ENCODE results near the gene ZNF554.

The ZNF554 gene

GRCh38 chr19:2877398-2878331, 58.0 kb downstream of the ZNF554 start:
- no peak for DNase-seq

DNA sequence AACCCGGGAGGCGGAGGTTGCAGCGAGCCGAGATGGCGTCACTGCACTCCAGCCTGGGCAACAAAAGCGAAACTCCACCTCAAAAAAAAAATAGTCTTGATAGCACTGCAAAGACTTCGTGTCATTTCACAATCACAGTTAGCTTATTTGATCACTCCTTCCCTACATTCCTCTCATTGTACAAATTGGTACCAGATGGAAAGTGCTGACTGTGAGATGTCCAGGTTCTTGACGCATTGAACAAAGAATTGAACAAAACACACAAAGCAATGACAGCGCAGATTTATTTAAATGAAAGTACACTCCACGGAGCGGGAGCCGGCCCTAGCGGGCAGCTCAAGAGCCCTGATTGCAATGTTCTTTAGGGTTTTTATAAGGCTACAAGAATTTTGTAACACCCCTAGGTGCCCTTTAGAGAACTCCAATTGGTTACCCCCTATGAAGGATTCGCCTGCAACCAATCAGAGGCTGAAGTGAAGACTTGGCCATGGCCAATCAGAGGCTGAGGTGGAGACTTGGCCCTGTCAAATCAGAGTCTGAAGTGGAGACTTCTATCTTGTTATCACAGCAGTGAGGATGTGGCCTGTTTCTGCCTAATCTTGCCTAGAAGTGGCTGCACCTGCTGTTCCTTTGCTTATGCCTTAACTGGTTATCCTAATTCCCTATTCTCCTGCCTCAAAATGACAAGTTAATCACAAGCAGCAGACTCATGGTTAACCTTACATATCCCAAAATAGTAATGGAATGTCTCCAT, 64.2 kb downstream of the ZNF554 start:
- no peak for DNase-seq

- DNase-seq, result no peak
These were observed 66.1 kb downstream of the ZNF554 start for GRCh38 chr19:2885736-2886135.
